Psoas muscle (tissue), 8 donors: ENCODE data around the gene CDK5RAP2. TPM values are rescaled to one million over a fixed set of nuclear protein-coding genes. Genes with fewer than 3 reads are reported as not detected.

Source experiments
- ATAC-seq, 4 donors: fragments of 200-7000 bp; cut with Tn5 transposase; one replicate each; pipeline ENCODE4 v1.9.1; 2020; ENCODE audit warnings: moderate library complexity in 3 of 4, mild to moderate bottlenecking in 2 of 4
- DNase-seq, 2 donors: peaks; one replicate each; pipeline ENCODE4 v3.0.0-alpha.2; 2020
- H3K27ac ChIP-seq: fragments of 200-600 bp; one replicate; pipeline ENCODE4 v1.8.0; 2022
- H3K27me3 ChIP-seq, 3 donors: fragments of 200-600 bp in 1 of 3; one replicate each; pipeline versions ENCODE4 v1.6.1 to v1.8.0; 2013 to 2022; ENCODE audit warnings: low read length in 2 of 3, mild to moderate bottlenecking in 2 of 3, moderate library complexity in 1 of 3; ENCODE audit not compliant: insufficient read depth in 3 of 3
- H3K36me3 ChIP-seq, 2 donors: fragments of 200-600 bp in 1 of 2; one replicate each; pipeline versions ENCODE4 v1.6.1 to v1.8.0; 2013 to 2022; ENCODE audit warnings: low read depth in 1 of 2, mild to moderate bottlenecking in 1 of 2, moderate library complexity in 1 of 2; ENCODE audit not compliant: insufficient read depth in 1 of 2
- H3K4me1 ChIP-seq: fragments of 200-600 bp; one replicate; pipeline ENCODE4 v1.8.0; 2022
- H3K4me3 ChIP-seq: fragments of 200-600 bp; one replicate; pipeline ENCODE4 v1.8.0; 2022; ENCODE audit warnings: mild to moderate bottlenecking
- H3K9me3 ChIP-seq: fragments of 200-600 bp; one replicate; pipeline ENCODE4 v1.8.0; 2022
- WGBS, 3 donors: extraction: QIAGEN DNeasy Blood & Tissue Kit; methylation state at CpG; one replicate each; pipeline versions ENCODE4 v1.1.6 to v1.1.7; 2013; 5-methylcytosine and 5-hydroxymethylcytosine counted together
- intact Hi-C, 2 donors: fragments of 100-400 bp; cut with DNase I; formaldehyde crosslinking; loops; one replicate each; pipeline versions ENCODE4 v1.11.0 to v1.14.2; 2022
- polyA plus RNA-seq, 3 donors: library from polyadenylated mRNA; stranded (reverse); fragments of 200-250 nt; gene quantifications; one replicate each; pipeline ENCODE4 v1.2.3, GENCODE V29; 2013
- total RNA-seq, 4 donors: library from RNA; stranded (reverse); fragmentation: NEBNext Ultra II Directional in 2 of 4; extraction: Animal tissue kit (Norgen Biotek cat#: 25700) in 2 of 4; gene quantifications; one replicate each; pipeline versions ENCODE4 v1.2.1 to v1.2.4, GENCODE V29; 2021 to 2023
- TF ChIP-seq, protein P1 (sequence below): fragments of 200-600 bp; IDR thresholded peaks from one replicate; pipeline ENCODE4 v1.8.0; 2022; ENCODE audit warnings: antibody characterized with exemption
- donor health status: healthy with polysubstance abuse.
- donor health status: DM: no; HTN: no; CAD: no; lungs with moderate emphysema.
- donor health status: Bipolar disorder and iron deficiency.
- donor health status: healthy.
- donor health status: DM: yes; HTN: yes; CAD: no.
- donor health status: DM: no; HTN: no; CAD: no.
- donor health status: DM: no; HTN: no; CAD: no.
- donor health status: DM: yes; HTN: yes; CAD: no.

CDK5RAP2 gene
- total and polyA plus RNA-seq, 7 donors, result 26.0 to 95.1 (median 60.3) TPM

DNA sequence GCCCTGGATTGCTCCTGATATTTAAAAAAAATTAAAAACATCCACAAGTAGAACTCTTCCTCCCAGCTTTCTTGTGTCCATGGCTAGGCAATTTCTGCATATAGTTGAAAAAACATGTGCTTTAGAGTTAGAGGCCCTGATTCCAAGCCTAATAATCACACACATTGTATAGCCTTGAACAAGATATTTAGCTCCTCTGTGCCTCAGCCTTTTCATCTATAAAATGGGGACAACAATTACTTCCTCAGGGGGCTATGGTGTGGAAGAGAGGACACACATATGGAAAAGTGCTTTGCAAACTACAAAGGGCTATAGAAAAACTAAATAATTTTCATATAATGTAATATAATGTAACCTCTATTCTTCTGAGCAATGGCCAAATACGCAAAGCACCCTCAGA lies 23.0 kb upstream of the CDK5RAP2 start:
- H3K4me1 ChIP-seq, result no peaks in the 10 kb centered on the region
- WGBS, 3 donors, result 93 to 100% (median 100%) methylated on average over 1 of the region's 1 CpG
- peaks cover 0 to 28% of the 10 kb centered on the region in 2 donors for H3K36me3 ChIP-seq
- H3K27ac ChIP-seq, result no peak overlapping the region
- TF ChIP-seq, protein P1, sequence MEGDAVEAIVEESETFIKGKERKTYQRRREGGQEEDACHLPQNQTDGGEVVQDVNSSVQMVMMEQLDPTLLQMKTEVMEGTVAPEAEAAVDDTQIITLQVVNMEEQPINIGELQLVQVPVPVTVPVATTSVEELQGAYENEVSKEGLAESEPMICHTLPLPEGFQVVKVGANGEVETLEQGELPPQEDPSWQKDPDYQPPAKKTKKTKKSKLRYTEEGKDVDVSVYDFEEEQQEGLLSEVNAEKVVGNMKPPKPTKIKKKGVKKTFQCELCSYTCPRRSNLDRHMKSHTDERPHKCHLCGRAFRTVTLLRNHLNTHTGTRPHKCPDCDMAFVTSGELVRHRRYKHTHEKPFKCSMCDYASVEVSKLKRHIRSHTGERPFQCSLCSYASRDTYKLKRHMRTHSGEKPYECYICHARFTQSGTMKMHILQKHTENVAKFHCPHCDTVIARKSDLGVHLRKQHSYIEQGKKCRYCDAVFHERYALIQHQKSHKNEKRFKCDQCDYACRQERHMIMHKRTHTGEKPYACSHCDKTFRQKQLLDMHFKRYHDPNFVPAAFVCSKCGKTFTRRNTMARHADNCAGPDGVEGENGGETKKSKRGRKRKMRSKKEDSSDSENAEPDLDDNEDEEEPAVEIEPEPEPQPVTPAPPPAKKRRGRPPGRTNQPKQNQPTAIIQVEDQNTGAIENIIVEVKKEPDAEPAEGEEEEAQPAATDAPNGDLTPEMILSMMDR, result no peak
- intact Hi-C loops, result no loop called here
- H3K4me3 ChIP-seq, result no peak overlapping the region
- DNase-seq, result no peak
- no peak for ATAC-seq
- no peaks in the 10 kb centered on the region for H3K27me3 ChIP-seq
- no peaks in the 10 kb centered on the region for H3K9me3 ChIP-seq

DNA sequence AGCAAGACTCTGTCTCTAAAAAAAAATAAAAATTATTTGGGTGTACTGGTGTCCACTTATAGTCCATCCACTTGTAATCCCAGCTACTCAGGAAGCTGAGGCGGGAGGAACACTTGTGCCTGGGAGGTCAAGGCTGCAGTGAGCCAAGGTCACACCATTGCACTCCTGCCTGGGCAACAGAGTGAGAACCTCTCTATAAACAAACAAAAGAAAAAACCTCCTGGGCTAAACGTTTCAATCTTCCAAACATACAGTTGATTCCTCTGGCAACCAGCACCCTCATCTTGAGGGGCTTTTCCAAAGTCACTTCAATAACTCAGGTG lies 13.9 kb upstream of the CDK5RAP2 start:
- WGBS, 3 donors, result 37 to 47% (median 42%) methylated on average over 2 of the region's 2 CpGs
- intact Hi-C loops, result no loop called here
- no peak for ATAC-seq

DNA sequence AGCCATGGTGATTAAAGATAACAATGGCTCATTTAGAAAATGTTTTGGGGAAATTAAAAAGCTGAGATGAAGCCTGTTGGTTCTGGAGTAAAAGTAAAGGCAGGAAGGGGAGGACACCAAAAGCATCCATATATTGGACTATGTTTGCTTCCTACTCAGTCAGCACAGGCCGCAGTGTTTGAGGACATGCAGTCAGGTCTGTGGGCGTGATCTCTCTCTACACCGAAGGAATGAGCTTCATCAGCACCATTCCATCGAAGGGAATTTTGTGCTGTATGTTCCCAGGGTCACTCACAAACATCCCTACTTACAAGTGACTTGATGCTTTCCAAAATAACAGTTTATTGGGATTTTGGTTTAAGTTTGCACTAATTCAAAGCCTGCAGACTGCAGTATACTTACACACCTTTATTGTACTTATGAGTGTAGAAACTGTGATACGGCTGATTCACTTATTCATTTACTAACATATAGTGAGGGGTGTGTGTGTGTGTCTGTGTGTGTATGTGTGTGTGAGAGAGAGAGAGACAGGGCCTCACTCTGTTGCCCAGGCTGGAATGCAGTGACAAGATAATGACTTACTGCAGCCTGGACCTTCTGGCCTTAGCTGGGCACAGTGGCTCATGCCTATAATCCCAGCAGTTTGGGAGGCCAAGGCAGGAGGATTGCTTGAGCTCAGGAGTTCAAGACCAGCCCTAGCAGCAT lies 13.4 kb upstream of the CDK5RAP2 start:
- intact Hi-C loops, result no loop called here
- WGBS, 3 donors, result 68 to 72% (median 70%) methylated on average over 5 of the region's 5 CpGs
- TF ChIP-seq, protein P1, result no peak

More for the DNA sequence above, 13.9 kb upstream of the CDK5RAP2 start:
- no peaks in the 10 kb centered on the region for H3K9me3 ChIP-seq
- no peak overlapping the region for H3K4me3 ChIP-seq
- H3K27ac ChIP-seq, result no peak overlapping the region
- DNase-seq, result no peak
- TF ChIP-seq, protein P1, result no peak
- no peaks in the 10 kb centered on the region for H3K36me3 ChIP-seq
- H3K4me1 ChIP-seq, result no peaks in the 10 kb centered on the region
- H3K27me3 ChIP-seq, result no peaks in the 10 kb centered on the region

DNA sequence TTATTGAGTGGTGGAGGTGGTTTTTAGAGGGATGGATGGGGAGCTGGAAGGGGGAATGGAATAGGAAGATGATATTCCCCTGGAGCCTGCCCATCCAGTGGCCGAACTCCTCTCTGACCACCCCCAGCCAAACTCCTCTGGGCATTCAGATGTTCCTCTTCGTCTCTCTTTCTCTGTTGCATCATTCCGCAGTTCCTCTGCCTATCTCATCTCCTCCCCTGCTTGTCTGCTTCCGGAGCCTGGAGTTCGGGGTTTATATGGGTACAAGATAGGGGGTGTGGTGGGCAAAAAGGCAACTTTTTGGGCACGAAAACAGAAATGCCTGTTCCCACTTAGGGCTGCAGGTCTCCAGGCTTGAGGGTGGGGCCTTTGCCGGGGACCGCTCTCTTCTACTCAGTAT lies 12.2 kb upstream of the CDK5RAP2 start:
- no peak for ATAC-seq
- no peak for DNase-seq
- Histone ChIP-seq H3K4me1 (no peaks in the 10 kb centered on the region), H3K4me3 (no peak overlapping the region), H3K36me3 (no peaks in the 10 kb centered on the region), H3K27ac (no peak overlapping the region), H3K27me3 (no peaks in the 10 kb centered on the region), H3K9me3 (no peaks in the 10 kb centered on the region)
- TF ChIP-seq, protein P1, result no peak
- 92 to 94% (median 93%) methylated on average over 8 of the region's 8 CpGs for WGBS, 3 donors
- intact Hi-C loops, result no loop called here

More for the DNA sequence above, 13.4 kb upstream of the CDK5RAP2 start:
- Histone ChIP-seq H3K27ac (no peak overlapping the region), H3K27me3 (no peaks in the 10 kb centered on the region), H3K36me3 (no peaks in the 10 kb centered on the region), H3K4me1 (no peaks in the 10 kb centered on the region), H3K4me3 (no peak overlapping the region), H3K9me3 (no peaks in the 10 kb centered on the region)
- ATAC-seq (no peak), DNase-seq (no peak)

DNA sequence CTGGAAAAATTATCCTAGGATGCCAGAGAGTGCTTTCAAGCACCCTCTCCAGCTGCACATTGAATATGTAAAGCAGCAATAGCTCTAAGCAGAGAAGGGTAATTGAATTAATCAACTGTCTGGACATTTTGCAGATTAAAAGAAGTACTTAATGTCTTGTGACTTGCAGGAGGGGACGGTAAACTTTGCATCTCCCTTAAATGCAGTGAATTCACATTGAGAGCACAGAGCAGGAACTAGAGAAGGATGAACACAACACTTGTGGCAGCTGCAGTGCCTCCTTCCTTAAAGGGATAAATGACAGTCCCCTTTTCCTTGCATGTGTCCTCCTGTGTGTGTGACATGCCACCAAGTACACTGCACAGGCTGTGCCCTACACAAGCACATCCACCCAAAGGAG lies 7.4 kb upstream of the CDK5RAP2 start:
- TF ChIP-seq, protein P1, result no peak
- Histone ChIP-seq H3K27me3 (no peaks in the 10 kb centered on the region), H3K36me3 (no peaks in the 10 kb centered on the region), H3K9me3 (no peaks in the 10 kb centered on the region), H3K4me3 (no peak overlapping the region), H3K27ac (no peak overlapping the region), H3K4me1 (peaks cover 7% of the 10 kb centered on the region)
- 34 to 54% (median 44%) methylated on average over 1 of the region's 1 CpG for WGBS, 3 donors
- ATAC-seq (no peak), DNase-seq (no peak)
- intact Hi-C loops, result no loop called here
